ENCODE measurements around the gene MGAT4A. TPM values are rescaled to one million over a fixed set of nuclear protein-coding genes. Genes with fewer than 3 reads are reported as not detected.

The MGAT4A gene
- total RNA-seq, 2 donors from 2014 or later, result 44.0 to 80.8 TPM

DNA sequence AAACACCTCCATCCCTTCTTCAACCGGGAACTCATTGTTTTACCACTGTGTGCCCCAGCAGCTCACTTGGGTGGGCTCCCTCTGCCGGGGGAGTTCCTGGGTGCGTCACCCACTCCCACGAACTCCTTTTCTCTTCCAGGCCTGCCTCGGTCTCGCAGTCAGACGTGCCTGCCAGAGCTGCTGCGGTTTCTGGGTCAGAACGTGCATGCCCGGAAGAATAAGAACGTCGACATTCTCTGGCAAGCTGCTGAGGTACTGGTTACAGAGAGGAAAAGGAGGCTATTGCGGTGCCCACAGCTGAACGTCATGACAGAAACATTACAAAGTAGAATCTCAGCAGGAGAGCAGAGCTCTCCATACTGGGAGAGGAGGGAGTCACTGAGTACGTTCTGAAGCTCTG lies 158.3 kb downstream of the MGAT4A start:
- no peaks in the 10 kb centered on the region for H3K4me1 ChIP-seq (ENCODE audit: control insufficient read depth in 1 of 2, low read depth in 2 of 2)
- H3K36me3 ChIP-seq, result peaks cover 28% of the 10 kb centered on the region
- no peak overlapping the region for H3K27ac ChIP-seq
- no peaks in the 10 kb centered on the region for H3K27me3 ChIP-seq (replicated peaks; ENCODE audit: insufficient read depth)
- no peaks in the 10 kb centered on the region for H3K9me3 ChIP-seq
- TF ChIP-seq, protein P1, sequence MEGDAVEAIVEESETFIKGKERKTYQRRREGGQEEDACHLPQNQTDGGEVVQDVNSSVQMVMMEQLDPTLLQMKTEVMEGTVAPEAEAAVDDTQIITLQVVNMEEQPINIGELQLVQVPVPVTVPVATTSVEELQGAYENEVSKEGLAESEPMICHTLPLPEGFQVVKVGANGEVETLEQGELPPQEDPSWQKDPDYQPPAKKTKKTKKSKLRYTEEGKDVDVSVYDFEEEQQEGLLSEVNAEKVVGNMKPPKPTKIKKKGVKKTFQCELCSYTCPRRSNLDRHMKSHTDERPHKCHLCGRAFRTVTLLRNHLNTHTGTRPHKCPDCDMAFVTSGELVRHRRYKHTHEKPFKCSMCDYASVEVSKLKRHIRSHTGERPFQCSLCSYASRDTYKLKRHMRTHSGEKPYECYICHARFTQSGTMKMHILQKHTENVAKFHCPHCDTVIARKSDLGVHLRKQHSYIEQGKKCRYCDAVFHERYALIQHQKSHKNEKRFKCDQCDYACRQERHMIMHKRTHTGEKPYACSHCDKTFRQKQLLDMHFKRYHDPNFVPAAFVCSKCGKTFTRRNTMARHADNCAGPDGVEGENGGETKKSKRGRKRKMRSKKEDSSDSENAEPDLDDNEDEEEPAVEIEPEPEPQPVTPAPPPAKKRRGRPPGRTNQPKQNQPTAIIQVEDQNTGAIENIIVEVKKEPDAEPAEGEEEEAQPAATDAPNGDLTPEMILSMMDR (IDR thresholded peaks at IDR 0.05), result no peak
- ATAC-seq (ENCODE audit: insufficient number of reproducible peaks, low FRiP score, low read depth), result no peak
- no peak for DNase-seq (ENCODE audit: low spot score)
- H3K4me3 ChIP-seq, result no peak overlapping the region

DNA sequence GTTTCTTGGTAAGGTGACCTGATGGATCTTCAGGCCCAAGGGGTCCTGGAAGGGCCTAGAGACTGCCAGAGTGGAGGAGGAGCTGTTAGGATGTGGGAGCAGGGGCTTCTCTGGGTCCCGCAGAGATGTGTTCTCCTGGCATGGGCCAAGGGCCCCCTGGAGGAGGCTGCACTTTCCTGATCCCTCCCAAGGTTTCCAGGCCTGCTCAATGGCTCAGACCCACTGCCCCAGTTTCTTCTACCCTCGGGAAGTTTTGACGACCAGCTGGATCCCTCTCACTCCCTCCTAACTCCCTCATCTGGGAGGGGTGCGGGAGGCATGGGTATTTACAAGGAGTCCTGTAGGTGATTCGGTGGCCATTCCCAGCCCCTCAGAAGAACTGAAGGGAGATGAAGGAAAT lies 158.7 kb downstream of the MGAT4A start:
- no peak overlapping the region for H3K27ac ChIP-seq
- H3K4me1 ChIP-seq (ENCODE audit: control insufficient read depth in 1 of 2, low read depth in 2 of 2), result no peaks in the 10 kb centered on the region
- no peaks in the 10 kb centered on the region for H3K27me3 ChIP-seq (replicated peaks; ENCODE audit: insufficient read depth)
- ATAC-seq (ENCODE audit: insufficient number of reproducible peaks, low FRiP score, low read depth) (no peak), DNase-seq (ENCODE audit: low spot score) (no peak)
- TF ChIP-seq, protein P1 (IDR thresholded peaks at IDR 0.05), result no peak
- no peak overlapping the region for H3K4me3 ChIP-seq
- no peaks in the 10 kb centered on the region for H3K9me3 ChIP-seq
- H3K36me3 ChIP-seq, result peaks cover 27% of the 10 kb centered on the region

- Histone ChIP-seq H3K27me3 (replicated peaks; ENCODE audit: insufficient read depth) (no peaks in the 10 kb centered on the region), H3K9me3 (no peaks in the 10 kb centered on the region), H3K4me1 (ENCODE audit: control insufficient read depth in 1 of 2, low read depth in 2 of 2) (no peaks in the 10 kb centered on the region), H3K27ac (no peak overlapping the region), H3K4me3 (no peak overlapping the region), H3K36me3 (peaks cover 24% of the 10 kb centered on the region)
- ATAC-seq (ENCODE audit: insufficient number of reproducible peaks, low FRiP score, low read depth) (no peak), DNase-seq (ENCODE audit: low spot score) (no peak)
- TF ChIP-seq, protein P1 (IDR thresholded peaks at IDR 0.05), result no peak
Observed at GRCh38 chr2:98571796-98572195, 159.1 kb downstream of the MGAT4A start.

- Histone ChIP-seq H3K27me3 (replicated peaks; ENCODE audit: insufficient read depth) (no peaks in the 10 kb centered on the region), H3K4me3 (no peak overlapping the region), H3K27ac (no peak overlapping the region), H3K9me3 (no peaks in the 10 kb centered on the region), H3K4me1 (ENCODE audit: control insufficient read depth in 1 of 2, low read depth in 2 of 2) (no peaks in the 10 kb centered on the region), H3K36me3 (peaks cover 24% of the 10 kb centered on the region)
- TF ChIP-seq, protein P1 (IDR thresholded peaks at IDR 0.05), result no peak
- DNase-seq (ENCODE audit: low spot score) (no peak), ATAC-seq (ENCODE audit: insufficient number of reproducible peaks, low FRiP score, low read depth) (no peak)
Observed at GRCh38 chr2:98571121-98571701, 159.7 kb downstream of the MGAT4A start.

- H3K27me3 ChIP-seq (replicated peaks; ENCODE audit: insufficient read depth), result no peaks in the 10 kb centered on the region
- H3K9me3 ChIP-seq, result no peaks in the 10 kb centered on the region
- peaks cover 28% of the 10 kb centered on the region for H3K36me3 ChIP-seq
- H3K4me1 ChIP-seq (ENCODE audit: control insufficient read depth in 1 of 2, low read depth in 2 of 2), result no peaks in the 10 kb centered on the region
- DNase-seq (ENCODE audit: low spot score), result no peak
- H3K27ac ChIP-seq, result no peak overlapping the region
- TF ChIP-seq, protein P1 (IDR thresholded peaks at IDR 0.05), result no peak
- no peak overlapping the region for H3K4me3 ChIP-seq
- no peak for ATAC-seq (ENCODE audit: insufficient number of reproducible peaks, low FRiP score, low read depth)
Observed at GRCh38 chr2:98570356-98570755, 160.6 kb downstream of the MGAT4A start.
